HL-60 (cell line): ENCODE data around the gene USP26.

ENCODE experiments used
- DNase-seq, 2 experiments: peaks; one replicate each; pipeline ENCODE4 v3.0.0-alpha.2; 2010 to 2020; ENCODE audit warnings: low read depth in 1 of 2, low spot score in 1 of 2
- H3K27ac ChIP-seq: fragments of 250-450 bp; sonication (Bioruptor Pico); replicated peaks from 2 replicates; pipeline ENCODE4 v1.5.1; 2020; ENCODE audit warnings: mild to moderate bottlenecking, moderate library complexity
- H3K27me3 ChIP-seq: fragments of 250-450 bp; sonication (Bioruptor Pico); 2 replicates; pipeline ENCODE4 v1.5.1; 2021; ENCODE audit warnings: mild to moderate bottlenecking, moderate library complexity; ENCODE audit not compliant: insufficient read depth, poor library complexity, severe bottlenecking
- H3K4me3 ChIP-seq: replicated peaks from 2 replicates; pipeline ENCODE4 v1.5.1; 2011; ENCODE audit warnings: mild to moderate bottlenecking, control low read depth, low read length; ENCODE audit not compliant: insufficient read depth
- GABPA ChIP-seq: IDR thresholded peaks from 2 replicates; pipeline ENCODE4 v1.6.1; 2012; ENCODE audit warnings: low read depth
- POLR2AphosphoS5 ChIP-seq: IDR thresholded peaks from 2 replicates; pipeline ENCODE4 v1.6.1; 2012; ENCODE audit warnings: low read depth
- SPI1 ChIP-seq: IDR thresholded peaks from 2 replicates; pipeline ENCODE4 v1.6.1; 2012; ENCODE audit warnings: low read depth, mild to moderate bottlenecking, borderline replicate concordance
- TF ChIP-seq, protein P1 (sequence below): IDR thresholded peaks from 2 replicates; pipeline ENCODE4 v1.6.1; 2012; ENCODE audit warnings: low read depth; ENCODE audit not compliant: insufficient replicate concordance
- TF ChIP-seq, protein P2 (sequence below): IDR thresholded peaks from one replicate; pipeline ENCODE4 v1.5.1; 2011; ENCODE audit warnings: low read length, control low read depth, inconsistent platforms; ENCODE audit not compliant: insufficient read depth

USP26 gene

DNA sequence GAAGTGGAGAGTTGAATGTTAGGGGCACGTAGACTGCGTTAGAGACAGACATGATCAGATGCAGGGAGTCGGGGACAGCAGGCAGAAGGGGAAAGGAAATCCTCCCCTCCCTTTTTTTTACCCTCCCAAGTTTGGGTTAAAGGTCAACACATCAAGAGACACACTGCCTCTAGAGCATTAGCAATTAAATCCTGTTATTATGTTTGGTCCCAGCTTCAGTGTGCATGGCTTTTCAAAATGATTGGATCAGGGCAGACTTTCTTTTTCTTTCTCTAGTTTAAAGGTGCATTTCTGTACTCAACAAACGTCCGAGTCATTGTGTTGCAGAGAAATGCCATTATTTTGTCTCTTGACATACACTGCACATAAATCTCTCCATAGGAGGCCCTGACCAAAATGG lies 63.9 kb downstream of the USP26 start:
- no peak for DNase-seq
- peaks cover 2% of the 10 kb centered on the region for H3K27me3 ChIP-seq

DNA sequence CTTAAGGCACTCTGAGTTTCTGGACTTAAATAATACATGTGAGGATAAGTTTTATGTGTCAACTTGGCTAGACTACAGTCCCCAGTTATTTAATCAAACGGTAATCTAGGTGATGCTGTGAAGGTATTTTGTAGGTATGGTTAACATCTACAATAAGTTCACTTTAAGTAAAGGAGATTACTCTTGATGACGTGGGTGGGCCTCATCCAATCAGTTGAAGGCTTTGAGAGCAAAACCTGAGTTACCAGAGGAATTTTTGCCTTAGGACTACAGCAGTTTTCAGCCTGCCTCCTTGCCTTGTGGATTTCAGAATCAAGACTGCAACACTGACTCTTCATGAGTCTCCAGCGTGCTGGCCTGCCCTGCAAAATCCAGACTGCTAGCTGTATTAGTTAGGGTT lies 78.7 kb downstream of the USP26 start:
- H3K27ac ChIP-seq: no peak overlapping the region
- H3K27me3 ChIP-seq: no peaks in the 10 kb centered on the region
- DNase-seq: no peak
- TF ChIP-seq, protein P1, sequence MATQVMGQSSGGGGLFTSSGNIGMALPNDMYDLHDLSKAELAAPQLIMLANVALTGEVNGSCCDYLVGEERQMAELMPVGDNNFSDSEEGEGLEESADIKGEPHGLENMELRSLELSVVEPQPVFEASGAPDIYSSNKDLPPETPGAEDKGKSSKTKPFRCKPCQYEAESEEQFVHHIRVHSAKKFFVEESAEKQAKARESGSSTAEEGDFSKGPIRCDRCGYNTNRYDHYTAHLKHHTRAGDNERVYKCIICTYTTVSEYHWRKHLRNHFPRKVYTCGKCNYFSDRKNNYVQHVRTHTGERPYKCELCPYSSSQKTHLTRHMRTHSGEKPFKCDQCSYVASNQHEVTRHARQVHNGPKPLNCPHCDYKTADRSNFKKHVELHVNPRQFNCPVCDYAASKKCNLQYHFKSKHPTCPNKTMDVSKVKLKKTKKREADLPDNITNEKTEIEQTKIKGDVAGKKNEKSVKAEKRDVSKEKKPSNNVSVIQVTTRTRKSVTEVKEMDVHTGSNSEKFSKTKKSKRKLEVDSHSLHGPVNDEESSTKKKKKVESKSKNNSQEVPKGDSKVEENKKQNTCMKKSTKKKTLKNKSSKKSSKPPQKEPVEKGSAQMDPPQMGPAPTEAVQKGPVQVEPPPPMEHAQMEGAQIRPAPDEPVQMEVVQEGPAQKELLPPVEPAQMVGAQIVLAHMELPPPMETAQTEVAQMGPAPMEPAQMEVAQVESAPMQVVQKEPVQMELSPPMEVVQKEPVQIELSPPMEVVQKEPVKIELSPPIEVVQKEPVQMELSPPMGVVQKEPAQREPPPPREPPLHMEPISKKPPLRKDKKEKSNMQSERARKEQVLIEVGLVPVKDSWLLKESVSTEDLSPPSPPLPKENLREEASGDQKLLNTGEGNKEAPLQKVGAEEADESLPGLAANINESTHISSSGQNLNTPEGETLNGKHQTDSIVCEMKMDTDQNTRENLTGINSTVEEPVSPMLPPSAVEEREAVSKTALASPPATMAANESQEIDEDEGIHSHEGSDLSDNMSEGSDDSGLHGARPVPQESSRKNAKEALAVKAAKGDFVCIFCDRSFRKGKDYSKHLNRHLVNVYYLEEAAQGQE: no peak
- TF ChIP-seq, protein P2, sequence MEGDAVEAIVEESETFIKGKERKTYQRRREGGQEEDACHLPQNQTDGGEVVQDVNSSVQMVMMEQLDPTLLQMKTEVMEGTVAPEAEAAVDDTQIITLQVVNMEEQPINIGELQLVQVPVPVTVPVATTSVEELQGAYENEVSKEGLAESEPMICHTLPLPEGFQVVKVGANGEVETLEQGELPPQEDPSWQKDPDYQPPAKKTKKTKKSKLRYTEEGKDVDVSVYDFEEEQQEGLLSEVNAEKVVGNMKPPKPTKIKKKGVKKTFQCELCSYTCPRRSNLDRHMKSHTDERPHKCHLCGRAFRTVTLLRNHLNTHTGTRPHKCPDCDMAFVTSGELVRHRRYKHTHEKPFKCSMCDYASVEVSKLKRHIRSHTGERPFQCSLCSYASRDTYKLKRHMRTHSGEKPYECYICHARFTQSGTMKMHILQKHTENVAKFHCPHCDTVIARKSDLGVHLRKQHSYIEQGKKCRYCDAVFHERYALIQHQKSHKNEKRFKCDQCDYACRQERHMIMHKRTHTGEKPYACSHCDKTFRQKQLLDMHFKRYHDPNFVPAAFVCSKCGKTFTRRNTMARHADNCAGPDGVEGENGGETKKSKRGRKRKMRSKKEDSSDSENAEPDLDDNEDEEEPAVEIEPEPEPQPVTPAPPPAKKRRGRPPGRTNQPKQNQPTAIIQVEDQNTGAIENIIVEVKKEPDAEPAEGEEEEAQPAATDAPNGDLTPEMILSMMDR: no peak
- TF ChIP-seq GABPA: no peak
- TF ChIP-seq POLR2AphosphoS5: no peak
- no peak for TF ChIP-seq SPI1
- no peak overlapping the region for H3K4me3 ChIP-seq

More for the DNA sequence above, 63.9 kb downstream of the USP26 start:
- Histone ChIP-seq H3K4me3 (no peak overlapping the region), H3K27ac (no peak overlapping the region)
- TF ChIP-seq, protein P1: no peak
- TF ChIP-seq SPI1 (no peak), POLR2AphosphoS5 (no peak)

DNA sequence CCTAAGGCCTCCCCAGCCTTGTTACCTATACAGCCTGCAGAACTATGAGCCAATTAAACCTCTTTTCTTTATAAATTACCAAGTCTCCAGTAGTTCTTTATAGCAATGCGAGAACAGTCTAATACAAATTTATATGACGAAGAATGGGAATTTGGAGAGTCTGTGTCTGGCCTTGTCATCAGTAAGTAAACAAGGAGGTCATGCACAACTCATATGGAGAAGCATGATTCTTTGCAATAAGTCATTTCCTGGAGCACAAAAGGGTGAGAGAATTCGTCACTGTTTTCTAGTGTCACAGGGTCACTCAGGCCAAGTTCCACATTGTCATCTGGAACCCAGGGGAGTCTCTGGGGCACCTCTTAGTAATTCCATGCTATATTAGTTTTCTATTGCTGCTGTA lies 89.5 kb downstream of the USP26 start:
- Histone ChIP-seq H3K27me3 (no peaks in the 10 kb centered on the region), H3K27ac (no peak overlapping the region), H3K4me3 (no peak overlapping the region)
- DNase-seq: no peak
- TF ChIP-seq GABPA (no peak), POLR2AphosphoS5 (no peak), SPI1 (no peak)
- TF ChIP-seq, protein P2: no peak
- TF ChIP-seq, protein P1: no peak

DNA sequence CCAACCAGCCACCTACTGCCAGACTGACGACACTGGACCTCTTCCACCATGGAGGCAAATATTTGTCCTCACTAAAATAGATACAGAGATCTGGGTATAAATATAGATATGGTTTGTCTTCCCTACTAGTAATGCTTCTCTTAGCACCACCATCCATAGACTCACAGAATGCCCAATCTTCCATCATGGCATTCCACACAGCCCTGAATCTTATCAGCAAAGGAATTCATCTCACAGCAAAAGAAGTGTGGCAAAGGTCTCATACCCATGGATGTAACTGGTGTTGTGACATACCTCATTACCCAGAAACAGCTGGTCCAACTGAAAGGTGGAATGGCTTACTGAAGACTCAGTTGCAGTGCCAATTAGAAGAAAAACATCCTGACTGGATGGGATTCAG lies 91.3 kb downstream of the USP26 start:
- no peaks in the 10 kb centered on the region for H3K27me3 ChIP-seq
- no peak overlapping the region for H3K4me3 ChIP-seq
- no peak for DNase-seq
- H3K27ac ChIP-seq: no peak overlapping the region
- TF ChIP-seq, protein P2: no peak
- TF ChIP-seq, protein P1: no peak
- TF ChIP-seq GABPA: no peak
- TF ChIP-seq POLR2AphosphoS5: no peak
- TF ChIP-seq SPI1: no peak
